GM18867 (cell line): ENCODE measurements around the gene RIPOR1.
"Not testable (repeated sequence)": the region's sequence is repeated elsewhere in the genome, so short reads cannot be mapped to it uniquely, and the experiment has no call there.

Source experiments
- ATAC-seq: cut with Tn5 transposase; IDR thresholded peaks from one replicate; pipeline ENCODE4 v1.9.1; 2021; ENCODE audit warnings: mild to moderate bottlenecking, moderate library complexity; ENCODE audit not compliant: unreplicated experiment

RIPOR1 gene

DNA sequence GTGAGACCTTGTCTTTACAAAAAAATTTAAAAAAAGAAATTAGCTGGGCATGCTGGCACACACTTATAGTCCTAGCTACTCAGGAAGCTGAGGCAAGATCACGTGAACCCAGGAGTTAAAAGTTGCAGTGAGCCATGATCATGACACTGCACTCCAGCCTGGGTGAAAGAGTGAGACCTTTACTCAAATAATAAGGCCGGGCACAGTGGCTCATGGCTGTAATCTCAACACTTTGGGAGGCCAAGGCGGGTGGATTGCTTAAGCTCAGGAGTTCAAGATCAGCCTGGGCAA is 11.5 kb upstream of the RIPOR1 start:
- ATAC-seq = no peak

DNA sequence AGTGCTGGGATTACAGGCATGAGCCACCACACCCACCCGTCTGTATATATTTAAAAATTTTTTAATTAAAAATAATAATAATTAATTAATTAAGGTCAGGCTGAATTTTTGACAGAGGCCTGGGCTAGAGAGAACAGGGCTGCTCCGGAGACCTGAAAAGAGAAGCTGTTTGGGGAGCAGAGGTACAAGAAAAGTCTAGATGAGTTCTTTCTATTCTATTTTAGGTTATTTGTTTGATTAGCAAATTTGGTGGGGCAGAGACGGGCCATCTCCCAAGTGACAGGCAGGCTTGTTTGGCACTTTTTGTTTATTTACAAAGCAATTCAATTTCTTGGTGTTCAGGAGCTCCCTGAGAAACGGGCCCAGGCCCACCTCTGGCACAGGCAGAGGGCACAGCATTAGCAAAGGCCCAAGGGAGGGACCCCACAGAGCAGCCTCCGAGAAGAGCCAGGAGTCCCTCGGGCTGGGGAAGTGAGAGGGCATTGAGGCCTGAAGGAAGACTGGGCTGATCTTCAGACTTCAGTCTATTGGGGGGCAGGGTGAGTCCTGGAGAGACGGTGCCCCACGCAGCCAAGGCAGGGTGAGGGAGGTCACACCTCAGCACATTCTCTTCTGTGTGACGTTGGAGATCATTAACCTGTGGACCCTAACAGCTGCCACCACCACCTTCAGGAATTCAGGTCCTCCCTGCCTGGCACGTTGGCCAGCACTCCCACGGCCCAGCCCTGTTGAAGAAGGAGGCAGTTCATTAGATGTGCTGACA is 10.8 kb upstream of the RIPOR1 start:
- peak; percentile 48 for ATAC-seq

DNA sequence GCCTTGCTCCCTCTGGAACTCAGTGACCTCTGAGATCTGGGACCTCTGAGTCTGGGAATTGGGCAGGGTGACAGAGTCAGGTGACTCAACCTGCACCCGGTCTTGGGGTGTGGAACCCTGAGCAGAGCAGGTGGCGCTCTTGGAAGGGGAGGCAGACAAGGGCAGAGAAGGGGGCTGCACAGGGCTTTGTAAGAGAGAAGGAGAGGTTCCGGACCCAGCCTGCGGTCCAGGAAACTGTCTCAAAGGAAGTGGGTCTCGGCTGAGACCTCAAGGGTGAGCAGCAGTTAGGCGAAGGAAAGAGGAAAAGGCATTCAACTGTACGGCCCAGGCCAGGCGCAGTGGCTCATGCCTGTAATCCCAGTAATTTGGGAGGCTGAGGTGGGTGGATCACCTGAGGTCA is 10.0 kb upstream of the RIPOR1 start:
- no peak for ATAC-seq

DNA sequence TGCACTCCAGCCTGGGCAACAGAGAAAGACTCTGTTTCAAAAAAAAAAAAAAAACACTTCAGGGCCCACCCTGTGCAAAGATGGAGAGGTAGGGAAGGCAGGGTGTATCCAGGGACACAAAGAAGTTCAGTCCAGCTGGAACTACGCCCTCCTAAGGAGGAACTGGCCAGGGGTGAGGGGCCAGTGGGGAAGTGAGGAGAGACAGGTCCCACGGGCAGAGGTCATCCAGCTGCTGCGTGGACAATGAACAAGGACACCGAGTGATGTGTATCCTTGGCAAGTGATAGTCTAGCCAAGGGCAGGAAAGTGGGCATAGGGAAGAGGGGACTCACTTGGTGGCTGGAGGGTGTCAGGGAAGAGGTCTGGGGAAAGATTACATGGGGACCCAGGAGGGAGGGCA is 9.4 kb upstream of the RIPOR1 start:
- no peak for ATAC-seq

DNA sequence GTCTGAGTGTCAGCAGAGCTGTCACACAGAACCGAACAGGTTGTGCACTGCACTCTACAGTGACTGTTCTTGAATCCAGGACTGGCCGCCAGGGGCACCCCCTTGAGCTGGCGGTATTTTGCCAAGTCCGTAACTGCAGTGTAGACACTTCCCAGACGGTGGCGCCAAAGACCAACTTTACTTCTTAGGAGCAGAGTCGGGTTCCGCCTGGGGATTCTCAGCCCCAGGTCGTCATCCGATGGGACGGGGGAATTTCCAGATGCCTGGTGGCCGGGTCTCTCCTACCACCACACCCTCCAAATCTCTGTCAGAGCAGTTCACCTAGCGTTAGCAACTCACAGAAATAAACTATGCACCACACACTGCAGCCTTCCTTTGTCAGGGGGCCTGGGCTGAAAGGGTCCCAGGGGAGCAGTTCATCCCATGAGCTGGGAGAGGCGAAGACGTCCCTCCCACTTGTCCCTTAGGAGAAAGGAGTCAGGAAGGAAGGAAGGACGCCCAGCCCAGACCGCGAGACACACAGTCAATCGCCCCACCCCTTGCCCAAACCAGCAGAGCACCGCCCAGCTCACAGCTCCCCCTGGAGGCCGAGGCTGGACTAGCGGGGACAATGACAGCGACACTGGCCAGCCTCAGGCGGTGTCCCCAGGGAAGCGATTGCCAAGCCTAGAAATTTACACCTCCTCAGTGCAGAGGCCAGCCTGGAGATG is 7.4 kb upstream of the RIPOR1 start:
- peak; percentile 65 for ATAC-seq

DNA sequence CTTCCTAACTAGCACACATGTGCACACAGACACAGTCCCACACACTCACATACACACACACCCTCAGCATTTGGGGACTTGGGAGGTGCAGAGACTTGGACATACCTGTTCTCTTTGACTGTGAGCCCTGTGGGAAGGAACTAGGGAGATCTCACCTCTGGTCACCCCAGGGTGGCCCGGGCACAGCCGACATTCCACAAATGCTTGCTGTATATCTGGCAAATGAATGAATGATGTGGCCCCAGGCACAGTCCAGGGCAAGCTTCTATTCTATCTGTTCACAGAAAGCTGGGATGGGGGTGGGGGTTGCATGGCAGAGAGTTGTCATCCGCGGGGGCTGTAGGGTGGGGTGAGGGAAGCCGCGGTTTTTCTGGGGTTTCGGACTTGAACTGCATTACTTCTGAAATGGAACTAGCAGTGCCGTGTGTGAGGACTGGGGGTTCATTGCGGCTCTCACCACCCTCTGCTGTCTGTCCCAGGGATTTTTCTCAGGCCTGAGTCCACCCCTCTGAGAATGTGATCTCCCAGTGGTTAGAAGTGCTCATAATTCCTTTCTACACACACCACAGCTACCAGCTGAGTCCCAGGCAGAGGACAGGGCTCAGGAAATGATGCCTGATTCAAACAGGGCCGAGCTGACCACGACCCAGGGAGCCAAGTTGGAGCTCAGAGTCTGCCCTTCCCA is 3.3 kb upstream of the RIPOR1 start:
- ATAC-seq = no peak

DNA sequence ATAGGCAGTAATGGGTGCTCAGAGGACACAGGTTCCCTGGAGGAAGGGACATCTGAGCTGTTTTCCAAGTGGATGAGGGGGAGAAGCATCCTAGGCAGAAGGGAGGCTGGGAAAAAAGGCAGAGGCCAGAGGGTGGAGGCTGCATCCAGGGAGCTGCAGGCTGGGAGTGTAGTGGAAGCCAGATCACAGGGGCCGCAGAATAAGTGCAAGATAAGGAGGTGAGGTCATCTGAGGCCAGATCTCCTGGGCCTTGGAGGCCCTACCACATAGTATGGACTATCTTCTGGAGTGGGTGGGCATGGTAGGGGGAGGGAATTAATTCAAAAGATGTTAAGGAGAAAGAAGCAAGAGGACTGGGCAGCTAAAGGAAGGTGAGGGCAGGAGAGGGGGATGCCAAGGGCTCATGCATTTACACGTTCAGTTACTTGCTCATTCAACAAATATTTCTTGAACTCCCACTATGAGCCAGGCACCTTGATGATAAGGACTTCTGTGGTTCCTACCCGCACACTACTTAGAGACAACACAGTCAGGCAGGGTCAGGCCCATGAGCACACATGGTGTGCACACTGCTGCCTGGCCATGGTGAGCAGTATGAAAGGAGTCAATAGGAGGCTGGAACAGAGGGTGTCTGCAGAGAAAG is 2.4 kb upstream of the RIPOR1 start:
- ATAC-seq = no peak

DNA sequence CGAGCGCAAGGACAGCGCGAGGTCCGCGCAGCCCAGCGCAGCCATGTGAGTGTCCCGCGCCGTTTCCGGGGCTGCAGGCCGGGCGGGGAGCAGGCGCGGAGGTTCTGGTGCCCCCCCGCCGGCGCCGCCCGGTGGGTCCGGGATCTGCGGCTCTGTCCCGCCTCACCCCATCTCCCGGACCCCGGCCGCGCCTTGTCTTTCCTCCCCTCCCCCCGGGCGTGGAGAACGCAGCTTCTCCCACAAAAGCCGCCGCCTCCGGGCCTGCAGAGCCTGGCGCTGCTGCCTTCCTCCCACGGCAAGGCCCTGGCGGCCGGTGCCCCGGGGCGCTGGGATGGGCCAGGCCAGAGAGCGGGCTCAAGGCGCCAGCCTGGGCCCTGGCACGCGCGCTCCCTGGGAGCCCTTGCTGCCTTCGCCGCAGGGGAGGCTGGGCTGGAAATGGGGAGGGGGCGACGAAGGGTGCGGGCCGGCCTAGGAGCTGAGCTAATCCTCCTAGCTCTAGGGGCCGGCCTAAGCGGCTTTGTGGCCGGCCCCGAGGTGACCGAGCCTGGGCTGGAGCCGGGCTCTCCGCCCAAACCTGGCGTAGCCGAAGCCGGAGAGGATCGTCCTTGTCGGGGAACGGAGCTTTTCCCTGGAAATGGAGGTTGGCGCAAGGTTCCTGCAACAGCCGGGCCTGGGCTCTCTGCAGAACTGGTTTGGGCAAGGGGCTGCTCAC is 397 bp downstream of the RIPOR1 start:
- no peak for ATAC-seq

DNA sequence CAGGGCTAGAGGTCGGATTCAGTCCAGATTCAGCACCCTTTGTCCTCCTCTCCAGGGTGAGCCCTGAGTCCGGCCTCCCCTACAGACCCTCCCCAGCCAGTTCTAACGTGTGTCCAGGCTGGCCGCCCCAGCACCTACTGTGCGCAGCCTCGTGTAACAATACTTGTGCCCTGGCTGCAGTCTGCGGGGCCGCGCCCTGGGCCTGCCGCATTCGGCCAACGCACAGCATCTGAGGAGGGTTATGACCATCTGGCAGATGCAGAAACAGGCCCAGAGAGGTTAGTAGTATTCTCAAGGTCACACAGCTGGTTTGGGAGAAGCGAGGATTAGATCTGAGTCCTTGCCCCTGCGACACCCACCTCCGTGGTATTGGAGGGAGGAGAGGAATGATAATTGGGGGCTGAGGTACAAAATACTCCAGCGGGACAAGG is 968 bp downstream of the RIPOR1 start:
- no peak for ATAC-seq

DNA sequence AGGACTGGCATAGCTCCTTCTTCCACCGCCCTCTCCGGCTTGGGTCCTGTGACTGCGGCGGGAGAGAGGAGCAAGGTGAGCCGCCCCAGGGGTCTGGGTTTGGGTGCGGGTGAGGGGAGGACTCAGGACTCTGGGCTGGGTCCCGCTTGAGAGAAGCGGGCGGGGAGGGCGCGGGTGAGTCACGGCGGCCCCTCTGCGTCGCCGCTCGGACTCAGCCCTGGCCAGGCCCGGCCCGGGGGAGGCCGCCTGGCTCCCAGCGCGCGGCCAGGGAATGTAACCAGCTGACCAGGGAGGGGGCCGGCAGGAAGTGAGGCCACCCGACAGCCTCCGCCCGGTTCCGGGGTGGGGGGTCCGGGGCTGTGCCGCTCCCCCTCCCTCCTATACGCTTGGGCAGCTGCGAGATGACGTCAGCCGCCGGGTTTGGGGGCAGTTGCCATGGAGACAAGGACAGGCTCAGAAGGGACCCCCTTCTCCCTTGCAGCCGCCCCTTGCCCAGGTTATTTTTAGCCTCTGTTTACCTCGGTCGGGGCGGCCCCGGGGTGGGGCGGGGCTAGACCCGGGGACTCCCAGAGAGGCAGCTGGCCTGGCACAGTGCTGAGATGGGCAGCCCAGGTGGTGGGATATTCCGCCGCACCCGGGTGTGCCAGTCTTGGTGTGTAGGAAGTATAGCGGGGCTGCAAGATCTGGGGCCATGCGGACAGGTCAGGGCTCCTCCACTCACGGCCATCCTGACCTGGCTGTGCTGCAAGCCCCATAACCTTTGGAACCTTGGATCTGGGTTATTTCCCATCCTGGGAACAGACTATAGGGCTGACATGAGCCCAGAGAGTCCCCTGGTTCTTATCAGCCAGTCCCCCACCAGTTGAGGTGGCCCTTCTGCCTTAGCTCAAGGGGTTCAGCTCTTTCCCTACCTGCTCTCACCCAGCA is 1.6 kb downstream of the RIPOR1 start:
- no peak for ATAC-seq

DNA sequence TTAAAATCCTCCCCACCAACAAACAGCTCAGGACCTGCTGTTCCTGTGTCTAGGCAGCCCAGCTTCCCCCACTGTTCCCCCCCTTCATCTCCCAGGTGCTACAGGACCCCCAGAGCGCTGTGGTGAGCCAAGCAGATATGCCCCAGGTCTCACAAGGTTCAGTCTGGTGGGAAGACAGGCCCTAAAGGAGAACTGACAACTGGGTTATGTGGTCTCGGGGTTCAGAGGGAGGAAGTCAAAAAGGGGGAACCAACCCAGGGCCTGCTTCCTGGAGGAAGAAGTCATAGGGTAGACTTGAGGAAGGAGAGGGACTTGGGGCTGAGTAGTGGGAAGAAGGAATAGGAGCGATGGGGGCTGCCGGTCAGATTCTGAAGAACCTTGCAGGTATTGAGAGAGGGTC is 2.6 kb downstream of the RIPOR1 start:
- ATAC-seq = no peak

DNA sequence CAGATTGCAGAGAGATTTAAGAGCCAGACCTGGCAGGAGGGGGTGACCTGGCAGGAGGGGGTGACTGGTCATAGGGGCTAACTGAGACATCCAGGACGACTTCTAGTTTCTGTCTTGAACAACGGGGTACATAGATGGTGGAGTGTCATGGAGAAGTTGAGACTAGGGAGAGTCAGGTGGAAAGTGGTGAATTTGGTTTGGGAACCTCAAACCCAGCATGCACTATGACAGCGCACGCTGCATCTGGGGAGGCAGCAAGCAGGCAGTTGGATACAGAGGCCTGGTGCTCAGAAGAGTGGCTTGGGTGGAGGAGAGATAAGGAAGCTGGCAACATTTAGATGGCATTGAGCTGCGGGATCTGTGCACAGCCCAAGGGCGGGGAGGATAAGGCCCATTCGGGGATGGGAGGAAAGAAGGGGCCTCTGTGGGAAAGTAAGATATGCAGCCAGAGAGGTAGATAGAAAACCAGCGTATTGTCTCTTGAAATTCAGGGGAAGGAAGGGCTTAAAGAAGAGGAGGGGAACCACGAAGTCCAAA is 4.5 kb downstream of the RIPOR1 start:
- ATAC-seq = no peak

DNA sequence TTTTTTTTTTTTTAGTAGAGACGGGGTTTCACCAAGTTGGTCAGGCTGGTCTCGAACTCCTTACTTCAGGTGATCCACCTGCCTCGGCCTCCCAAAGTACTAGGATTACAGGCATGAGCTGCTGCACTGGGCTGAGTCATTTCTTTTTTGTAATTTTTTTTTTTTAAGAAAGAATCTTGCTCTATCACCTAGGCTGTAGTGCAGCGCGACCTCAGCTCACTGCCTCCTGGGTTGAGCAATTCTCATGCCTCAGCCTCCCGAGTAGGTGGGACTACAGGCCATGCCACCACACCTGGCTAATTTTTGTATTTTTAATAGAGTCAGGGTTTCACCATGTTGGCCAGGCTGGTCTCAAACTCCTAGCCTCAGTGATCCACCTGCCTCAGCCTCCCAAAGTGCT is 5.4 kb downstream of the RIPOR1 start:
- ATAC-seq = not testable (repeated sequence)

DNA sequence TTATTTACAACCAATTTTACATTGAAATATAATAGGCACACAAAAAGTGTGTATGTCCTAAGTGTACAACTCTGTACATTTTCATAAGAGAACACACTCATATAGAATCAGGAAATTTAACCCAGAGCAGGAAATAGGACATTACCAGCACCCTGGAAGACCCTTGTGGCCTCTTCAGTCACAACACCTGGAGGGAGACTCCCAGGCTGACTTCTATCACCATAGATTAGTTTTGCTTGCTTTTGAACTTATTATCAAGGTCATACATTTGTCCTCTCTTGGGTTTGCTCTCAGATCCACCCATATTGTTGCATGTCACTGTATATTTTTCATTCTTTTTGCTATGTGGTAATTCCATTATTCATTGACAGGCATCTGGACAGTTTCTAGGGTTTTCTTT is 5.8 kb downstream of the RIPOR1 start:
- ATAC-seq = no peak

DNA sequence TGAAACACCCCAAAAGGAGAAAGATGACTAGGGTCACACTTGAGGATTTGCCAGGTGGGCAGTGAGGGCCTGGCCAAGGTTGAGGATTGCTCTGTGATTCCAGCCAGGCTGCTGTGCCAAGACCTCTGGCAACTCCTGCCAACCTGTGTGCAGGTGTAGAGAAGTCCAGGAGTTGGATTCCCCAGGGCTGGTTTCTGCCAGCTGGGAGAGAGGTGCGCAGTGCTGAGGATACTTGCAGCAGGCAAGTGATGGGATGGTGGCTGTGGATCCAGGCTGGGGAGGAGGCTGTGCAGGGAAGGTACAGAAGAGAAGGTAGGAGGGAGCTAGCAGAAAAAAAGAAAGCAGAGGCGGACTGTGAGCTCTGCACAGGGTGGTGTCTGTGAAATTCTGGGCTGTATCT is 6.6 kb downstream of the RIPOR1 start:
- no peak for ATAC-seq

DNA sequence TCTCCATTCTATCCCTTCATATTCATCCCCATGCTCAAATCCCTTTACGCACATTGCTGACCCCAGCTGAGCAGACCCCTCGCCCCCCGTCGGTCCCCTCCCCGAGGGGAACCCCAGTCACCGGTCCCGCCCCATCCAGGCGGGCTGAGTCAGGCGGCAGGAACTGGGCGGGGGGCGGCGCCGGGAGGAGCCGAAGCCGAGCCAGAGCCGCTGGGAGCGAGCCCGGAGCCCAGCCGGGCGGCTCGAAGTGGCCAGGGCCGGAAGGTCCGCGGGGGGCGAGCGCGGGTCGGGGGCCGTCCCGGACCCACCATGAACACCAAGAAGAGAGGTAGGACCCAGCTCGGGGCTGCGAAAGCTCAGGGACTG is 8.6 kb downstream of the RIPOR1 start:
- ATAC-seq = peak; percentile 30

DNA sequence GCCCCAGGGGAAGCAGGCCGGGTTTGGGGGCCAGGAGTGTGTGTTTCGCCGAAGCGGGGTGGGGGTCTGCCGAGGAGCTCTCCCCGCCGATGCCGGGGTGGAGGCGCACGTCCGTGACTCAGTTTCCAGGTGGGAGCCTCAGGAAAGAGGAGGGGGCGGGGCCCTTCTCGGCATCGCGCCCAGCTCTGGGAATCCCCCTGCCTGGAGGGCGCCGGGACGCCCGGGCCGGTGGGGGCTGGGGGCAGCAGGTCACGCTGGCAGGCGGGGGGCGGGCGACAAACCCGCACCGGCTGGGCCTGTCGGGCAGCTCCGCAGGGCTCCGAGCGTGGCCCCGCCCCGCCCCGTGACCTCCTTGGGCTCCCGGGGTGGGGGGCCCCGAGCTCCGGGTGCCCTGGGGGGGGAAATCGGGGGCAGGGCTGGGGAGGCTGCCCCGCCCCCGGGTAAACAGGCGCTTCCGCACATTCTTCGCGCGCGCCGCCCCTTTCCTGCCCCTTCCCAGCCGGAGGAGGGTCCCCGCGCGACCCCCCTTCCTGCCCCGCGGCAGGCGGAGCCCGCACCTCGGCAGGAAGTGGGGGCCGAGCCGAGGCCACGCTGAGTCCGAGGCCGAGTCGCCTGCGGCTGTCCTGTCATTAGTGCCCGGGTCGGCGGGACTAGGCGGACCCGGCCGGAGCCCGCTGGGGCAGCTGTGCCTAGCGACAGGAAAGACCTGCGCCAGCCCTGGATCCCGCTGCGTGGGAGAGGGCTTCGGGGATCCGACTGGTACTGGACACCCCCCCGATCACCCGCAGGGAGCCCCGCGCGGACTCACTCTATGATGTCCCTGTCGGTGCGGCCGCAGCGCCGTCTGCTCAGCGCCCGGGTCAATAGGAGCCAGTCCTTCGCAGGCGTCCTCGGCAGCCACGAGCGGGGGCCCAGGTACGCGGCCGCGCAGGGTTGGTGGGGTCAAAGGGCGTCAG is 9.3 kb downstream of the RIPOR1 start:
- peak; percentile 40 for ATAC-seq

DNA sequence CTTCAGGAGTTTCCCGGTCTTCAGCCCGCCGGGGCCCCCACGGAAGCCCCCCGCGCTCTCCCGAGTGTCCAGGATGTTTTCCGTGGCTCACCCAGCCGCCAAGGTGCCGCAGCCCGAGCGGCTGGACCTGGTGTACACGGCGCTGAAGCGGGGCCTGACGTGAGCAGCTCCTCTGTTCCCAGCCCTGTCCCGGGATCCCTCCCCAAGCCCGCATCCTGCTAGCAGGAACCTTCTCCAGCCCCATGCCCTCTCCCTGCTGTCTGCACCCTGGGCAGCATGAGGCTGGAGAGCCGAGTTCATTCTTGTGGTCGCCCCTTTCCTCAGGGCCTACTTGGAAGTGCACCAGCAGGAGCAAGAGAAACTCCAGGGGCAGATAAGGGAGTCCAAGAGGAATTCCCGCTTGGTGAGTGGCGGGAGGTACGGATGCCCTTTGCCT is 10.1 kb downstream of the RIPOR1 start:
- ATAC-seq = no peak

DNA sequence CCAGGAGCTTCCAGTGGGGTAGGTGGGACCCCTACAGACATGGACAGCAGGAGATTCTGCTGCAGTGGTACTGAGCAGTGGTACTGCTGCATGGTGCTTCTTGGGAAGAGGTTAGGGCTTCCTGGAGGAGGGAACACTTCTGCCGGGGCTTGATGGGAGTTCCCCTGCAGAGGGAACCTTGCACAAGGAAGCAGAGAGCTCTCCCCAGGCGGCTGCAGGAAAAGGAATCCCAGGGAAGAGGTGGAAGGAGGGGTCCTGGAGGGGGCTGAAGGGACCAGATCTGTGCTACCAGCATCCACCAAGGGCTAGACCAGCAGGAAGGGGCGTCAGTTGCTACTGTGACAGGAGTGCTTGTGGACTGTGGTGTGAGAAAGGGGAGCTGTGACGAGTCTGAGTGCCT is 10.6 kb downstream of the RIPOR1 start:
- ATAC-seq = no peak
